ENCODE data around the gene PECR.
"Not testable (repeated sequence)": the region's sequence is repeated elsewhere in the genome, so short reads cannot be mapped to it uniquely, and the experiment has no call there.

PECR gene

DNA sequence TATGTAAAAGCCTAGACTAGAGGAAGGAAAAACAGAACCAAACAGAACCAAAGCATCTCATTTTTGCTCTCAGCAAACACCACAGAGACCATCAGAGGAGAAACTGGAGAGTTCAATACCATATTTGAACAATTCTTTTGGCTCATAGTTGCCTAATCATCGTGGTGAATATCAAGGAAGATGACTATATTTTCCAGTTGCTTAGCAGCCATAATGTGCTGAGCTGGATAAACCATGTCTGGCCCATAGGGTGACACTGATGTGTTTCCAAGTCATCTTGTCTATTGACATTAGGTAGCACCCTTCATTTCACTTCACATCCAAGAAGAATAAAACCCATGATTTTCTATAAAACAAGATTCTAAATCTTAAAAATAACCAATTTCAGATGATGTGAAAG lies 21.6 kb upstream of the PECR start:
- DNase-seq, result no peak

DNA sequence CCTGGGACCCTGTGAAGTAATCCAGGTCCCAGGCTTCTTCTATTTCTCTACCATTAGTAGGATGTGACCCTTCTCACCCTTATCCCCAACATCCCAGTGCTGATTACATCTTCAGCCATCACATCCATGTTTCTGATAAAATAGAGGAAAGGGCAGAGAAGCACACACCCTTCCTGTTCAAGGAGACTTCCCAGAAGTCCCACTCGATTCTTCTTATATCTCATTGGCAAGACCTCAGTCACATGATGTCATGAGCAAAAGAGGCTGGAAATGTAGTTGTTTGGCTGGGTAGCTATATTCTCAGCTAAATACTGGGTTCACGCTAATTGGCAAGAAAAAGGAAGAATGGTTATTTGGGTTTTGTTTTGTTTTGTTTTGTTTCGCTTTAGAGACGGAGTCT lies 19.5 kb upstream of the PECR start:
- DNase-seq, result no peak

DNA sequence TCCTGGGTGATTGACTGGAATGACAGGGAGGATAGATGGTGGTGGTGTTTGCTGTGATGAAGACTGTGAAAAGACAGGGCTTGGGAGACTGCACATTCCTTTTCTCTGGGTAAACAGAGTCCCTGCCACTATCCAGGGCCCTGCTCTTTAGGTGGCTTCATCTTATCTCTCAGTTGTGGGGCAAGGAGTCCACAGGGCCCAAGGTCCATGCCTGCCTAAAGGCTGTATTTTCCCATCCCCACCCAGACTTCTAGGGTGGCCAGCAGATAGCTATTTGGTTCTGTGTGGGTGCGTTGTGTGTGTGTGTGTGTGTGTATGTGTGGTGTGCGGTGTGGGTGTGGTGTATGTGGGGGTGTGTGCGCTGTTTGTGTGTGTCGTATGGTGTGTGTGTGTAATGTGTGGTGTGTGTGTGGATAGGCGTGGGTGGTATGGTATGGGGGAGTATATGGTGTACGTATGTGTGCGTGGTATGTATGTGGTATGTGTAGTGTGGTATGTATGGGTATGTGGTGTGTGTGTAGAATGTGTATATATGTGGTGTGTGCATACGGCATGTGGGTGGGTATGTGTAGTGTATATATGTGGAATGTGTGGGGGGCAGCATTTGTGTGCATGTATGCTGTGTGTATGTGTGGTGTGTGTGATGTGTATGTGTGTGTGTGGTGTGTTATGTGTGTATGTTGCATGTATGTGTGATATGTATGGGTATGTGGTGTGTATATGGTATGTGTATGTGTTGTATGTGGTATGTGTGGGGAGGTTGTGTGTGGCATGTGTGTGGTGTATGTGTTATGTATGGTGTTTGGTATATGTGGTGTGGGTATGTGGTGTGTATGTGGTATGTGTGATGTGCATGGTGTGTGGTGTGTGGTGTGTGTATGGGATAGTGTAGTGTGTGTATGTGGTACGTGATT lies 17.1 kb upstream of the PECR start:
- no peak for DNase-seq

DNA sequence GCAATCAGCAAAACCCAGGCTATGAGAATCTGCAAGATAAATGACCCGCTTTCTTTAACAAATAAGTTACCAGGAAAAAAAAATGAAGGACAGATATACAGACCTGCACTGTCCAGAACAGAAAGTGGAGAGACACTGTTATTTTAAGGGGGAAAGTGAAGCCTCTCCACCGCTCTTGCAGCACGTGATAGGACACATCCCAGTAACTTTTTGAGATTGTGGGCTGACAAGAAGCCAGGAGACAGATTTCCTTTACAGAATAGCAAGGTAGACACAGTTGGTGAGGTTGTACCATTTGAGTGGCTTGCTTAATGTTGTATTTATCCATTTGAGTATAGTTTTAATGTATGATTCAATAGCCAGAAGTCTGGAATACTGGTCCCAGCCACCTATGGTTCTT lies 13.1 kb upstream of the PECR start:
- no peak for DNase-seq

DNA sequence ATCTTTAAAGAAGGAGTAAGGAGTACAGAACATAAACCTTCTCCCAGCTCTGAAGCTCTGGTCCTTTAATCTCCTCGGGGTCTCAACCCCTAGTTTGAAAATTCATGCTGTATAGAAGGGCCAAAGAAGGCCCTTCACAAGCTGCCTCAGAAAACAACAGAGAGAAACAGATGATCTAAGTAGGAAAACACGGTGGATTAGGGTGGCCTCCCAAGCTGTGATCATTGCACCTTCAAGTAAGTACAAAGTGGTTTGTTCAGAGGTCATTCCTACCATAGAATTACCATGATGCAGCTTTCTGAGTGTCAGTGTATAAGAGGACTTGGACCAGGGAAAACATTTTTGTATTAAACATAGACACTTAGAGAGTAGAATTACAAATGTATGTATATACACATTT lies 11.0 kb upstream of the PECR start:
- no peak for DNase-seq

DNA sequence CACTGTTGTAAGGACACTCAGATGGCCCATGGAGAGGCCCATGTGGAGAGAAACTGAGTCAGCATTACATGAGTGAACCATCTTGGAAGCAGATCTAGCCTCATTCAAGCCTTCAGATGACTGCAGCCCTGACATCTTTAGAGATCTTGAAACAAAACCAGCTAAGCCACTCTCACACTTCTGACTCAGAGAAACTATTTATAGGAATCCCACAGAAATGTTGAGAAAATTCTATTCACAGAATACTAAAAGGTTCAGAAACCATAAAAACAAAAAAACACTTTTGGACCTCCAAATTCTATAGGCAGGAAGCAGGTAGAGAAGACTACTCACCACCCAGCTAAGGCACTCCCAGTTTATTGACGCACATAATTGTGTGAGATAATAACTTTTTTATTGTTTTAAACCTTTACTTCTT lies 8.8 kb upstream of the PECR start:
- DNase-seq, result no peak

DNA sequence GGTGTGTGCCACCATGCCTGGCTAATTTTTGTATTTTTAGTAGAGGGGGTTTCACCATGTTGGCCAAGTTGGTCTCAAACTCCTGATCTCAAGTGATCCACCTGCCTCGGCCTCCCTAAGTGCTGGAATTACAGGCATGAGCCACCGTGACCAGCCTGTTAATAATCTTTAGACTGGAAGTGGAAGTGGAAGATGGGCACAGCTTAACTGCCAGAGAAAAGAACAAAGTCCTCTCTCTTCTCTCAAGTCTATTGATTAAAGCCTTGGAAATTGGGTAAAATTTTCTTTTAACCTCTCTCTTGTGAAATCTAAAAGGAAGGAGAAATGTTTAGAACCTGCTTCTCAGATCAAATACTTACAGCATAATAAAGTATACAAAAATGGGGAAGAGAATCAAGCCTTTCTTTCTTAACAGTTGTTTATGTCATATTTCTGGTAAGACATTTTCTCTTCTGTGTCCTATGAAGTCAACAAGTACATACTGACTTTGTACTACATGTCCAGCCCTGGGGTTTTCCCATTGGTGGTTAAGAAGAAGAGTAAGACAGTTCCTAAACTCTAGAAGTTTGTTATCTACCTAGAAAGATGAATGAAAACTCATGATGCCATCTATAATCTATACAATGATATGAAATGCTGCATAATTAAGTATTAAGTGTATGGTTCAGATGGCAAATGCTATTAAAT lies 4.7 kb upstream of the PECR start:
- DNase-seq, result no peak

DNA sequence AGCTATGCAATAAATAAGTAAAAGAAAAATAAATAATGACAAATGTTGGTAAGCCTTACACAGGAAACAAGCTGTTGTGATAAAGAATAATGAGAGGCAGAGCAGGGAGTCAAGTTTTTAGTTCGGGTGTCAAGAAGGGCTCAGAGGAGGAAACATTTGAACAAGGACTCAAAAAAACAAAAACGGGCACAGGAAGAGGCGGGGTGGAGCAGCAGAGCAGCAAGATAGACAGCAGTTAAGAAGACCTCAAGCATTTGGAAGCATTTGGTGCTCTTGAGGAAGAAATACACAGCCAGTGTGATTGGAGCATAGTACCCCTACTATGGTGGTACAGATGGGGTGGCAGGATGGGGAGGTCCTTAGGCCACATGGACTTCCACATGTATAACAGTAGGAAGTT lies 2.9 kb upstream of the PECR start:
- DNase-seq, result peak; percentile 29

DNA sequence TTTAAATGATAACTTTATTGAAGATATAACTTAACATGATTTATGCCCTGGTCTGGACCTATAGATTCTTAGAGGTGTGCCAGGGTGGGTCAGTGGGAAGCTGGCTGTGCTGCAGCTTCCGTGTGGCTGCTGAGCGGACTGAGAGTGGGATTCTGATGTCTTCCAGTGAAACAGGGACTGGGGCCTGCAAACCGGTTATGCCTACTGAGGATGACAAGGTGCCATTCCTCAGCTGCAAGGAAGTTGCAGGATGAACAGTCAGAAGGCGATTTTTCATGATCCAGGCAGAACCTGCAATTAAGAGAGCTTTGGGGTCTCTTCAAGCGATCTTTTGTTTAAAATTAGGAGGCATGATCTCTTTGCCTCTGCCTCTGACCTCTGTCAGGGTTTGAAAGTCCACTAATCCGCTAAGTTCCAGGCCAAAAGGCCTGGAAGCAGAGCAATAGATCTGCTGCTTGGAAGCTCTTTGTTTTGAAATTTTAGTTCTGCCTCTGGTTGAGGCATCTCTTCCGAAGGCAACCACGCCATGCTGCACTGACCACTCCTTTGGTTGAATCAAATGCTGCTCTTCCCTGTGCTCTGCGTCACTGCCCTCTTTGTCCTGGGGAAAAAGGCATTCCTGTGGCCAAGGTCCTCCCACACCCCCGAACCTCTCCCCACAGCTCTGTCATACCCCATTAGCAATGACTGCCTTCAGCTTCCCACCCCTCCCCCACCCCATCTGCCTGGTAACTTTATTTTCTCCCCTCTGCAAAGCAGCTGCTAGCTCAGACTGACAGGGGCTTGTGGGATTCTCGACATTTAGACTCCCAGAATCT lies 2.1 kb upstream of the PECR start:
- DNase-seq, result peak; percentile 13

DNA sequence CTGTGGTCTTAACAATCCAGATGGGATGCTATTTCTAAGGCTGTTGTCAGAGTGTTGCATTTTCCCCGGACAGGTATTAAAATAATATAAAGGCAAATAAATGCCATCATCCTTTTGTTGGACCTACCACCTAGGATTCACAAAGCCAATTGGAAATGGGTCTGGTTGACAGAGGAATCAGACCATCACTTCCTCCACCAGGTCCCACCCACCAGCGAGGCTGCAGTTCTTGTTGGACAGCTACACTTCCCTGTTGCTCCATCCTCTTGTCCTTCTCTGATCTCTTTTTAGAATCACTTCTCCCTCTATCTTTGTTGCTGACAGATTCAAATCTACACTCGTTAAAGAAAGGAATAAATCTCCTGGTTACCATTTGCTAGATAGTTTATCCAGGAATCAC lies 1.2 kb upstream of the PECR start:
- peak; percentile 35 for DNase-seq

DNA sequence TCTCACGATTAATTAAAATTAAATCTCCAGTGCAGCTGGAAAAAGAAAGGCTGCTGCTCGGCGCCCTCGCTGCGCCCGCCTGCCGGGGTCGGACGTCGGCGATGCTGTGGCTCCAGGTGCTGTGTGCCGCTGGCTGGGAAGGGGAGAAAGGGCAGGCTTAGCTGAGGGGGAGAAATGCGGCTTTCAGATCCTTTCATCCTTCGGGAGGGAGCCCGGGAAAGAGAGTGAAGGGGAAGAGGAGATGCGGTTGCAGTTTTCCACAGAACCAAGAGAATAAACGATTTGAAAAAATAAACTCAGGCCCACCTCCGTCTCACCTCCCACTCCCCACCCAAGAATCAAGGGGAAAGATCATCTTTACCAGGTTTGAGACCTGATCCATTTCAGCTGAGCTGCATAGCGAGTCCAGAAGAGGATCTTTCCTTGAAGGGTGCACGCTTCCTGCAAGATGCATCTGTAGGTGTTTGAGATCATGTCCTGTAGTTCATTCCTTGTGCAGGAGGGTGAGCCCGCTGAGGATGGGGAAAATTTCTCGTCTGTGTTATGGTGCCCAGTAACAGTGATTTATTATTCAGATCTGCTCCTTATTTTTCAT lies 605 bp upstream of the PECR start:
- DNase-seq, result peak; percentile 25

DNA sequence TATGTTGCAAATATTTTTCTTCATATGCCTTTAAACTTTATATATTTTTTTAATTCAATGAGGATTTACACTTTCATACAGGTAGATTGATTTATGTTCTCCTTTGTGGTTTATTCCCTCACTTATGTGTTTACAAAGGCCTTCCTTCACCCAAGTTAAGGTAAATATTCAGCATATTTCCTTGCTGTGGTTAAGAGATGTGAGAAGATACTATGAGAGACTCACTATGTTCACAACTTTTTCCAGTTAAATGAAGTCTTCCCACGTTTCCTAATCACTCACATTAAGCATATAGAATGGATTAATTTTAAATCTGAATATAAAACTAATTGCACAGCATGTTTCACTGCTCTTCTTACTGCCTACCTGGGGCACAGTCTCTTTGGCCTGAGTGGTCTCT lies 597 bp downstream of the PECR start:
- DNase-seq, result no peak

DNA sequence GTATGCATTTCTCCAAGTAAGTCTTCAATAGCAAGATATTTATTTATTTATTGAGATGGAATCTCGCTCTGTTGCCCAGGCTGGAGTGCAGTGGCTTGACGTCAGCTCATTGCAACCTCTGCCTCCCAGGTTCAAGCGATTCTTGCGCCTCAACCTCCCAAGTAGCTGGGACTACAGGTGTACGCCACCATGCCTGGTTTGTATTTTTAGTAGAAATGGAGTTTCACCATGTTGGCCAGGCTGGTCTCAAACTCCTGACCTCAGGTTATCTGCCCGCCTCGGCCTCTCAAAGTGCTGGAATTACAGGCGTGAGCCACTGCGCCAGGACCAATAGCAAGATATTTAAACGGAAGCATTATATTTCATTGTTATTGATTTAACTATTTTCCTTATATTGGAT lies 1.6 kb downstream of the PECR start:
- DNase-seq, result not testable (repeated sequence)

DNA sequence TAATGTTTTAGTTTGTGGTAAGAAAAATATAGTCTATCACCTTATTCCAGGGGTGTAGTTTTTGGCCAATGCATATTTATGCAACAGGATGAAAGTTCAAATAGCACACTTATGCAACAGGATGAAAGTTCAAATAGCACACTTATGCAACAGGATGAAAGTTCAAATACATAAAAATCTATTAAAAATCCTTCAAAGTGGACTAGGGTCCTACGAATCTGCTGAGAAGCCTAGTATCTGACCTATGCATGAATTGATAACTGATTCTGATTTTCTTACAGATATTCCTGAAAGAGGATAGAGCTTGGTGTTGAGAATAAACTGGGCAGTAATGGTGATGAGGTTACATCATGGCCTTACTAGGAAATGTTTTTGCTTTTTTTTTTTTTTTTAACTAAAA lies 2.8 kb downstream of the PECR start:
- no peak for DNase-seq

DNA sequence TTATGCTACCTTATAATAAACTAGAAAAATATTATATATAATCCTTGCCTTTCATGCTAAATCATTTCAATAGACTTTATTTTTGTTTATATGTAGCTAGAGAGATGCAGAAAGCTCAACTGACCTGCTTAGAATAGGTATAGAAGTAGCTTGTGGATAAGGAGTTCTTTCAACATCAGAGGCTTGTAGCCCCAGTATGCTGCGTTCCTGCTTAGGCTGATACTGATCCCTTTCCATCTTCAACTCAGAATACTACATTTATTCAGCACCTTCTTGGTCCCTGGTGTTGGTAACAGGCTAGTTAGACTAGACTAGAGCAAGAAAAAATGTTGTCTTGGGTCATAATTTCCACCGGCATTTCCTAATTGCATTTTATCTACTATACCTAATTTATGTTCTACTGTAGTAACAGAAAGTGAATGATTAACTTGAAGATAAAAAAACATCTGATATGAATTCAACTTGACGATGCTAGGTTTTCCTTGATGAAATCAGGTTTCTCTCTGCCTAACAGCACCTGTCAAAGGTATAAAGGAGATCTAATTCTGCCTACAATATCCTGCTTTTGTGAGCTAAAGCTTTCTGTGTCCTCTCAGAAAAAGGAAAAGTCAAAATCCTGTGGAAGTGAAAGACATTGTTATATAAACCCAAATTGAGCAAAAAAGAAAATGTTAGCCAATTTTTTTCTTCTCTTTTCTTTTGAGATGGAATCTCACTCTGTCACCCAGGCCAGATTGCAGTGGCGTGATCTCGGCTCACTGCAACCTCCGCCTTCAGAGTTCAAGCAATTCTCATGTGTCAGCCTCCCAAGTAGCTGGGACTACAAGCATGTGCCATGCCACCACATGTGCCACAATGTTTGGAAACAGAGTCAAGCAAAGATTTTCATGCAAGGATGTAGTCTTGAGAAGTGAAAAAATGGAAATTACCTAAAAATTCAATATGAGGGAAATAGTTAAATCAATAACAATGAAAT lies 5.8 kb downstream of the PECR start:
- no peak for DNase-seq

DNA sequence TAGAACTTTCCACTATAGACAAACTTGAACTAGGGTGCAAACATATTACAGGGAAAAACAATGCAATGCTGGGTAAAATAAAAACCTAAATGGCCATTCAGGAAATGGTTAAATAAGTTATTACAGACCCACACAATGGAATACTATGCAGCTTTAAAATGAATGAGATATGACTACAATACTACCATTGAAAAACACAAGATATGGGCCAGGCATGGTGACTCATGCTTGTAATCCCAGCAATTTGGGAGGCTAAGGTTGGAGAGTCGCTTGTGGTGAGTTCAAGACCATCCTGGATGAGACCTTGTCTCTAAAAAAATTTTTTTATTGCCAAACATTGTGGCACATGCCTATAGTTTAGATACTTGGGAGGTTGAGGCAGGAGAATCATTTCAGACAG lies 6.8 kb downstream of the PECR start:
- DNase-seq, result no peak

DNA sequence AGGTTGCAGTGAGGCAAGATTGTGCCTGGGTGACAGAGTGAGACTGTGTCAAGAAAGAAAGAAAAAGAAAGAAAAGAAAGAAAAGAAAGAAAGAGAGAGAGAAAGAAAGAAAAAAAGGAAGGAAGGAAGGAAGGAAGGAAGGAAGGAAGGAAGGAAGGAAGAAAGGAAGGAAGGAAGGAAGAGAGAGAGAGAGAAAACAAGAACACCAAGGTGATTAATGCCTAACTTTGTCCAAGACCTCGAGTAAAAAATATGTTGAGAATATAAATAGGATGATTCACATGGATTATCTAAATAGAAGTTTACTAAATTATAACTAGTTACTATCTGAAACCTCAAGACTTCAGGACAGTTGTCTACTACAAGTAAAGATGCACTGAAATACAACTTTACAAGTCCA lies 7.2 kb downstream of the PECR start:
- DNase-seq, result no peak

DNA sequence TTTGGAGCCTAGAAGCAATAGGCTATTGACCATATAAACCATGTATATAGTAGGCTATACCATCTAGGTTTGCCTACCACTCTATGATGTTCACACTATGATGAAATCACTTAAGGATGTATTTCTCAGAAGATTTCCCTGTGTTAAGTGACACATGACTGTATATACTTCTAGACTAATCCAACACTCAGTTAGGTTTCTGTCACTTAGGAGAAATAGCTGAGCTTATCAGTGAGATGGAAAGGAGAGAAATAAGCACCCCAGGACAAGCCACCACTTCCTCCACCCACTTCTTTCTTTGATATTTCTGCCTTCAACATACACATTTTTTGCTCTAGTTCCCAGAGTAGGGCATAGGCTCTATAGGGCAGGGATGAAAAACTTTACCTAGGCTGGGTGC lies 7.8 kb downstream of the PECR start:
- DNase-seq, result no peak

DNA sequence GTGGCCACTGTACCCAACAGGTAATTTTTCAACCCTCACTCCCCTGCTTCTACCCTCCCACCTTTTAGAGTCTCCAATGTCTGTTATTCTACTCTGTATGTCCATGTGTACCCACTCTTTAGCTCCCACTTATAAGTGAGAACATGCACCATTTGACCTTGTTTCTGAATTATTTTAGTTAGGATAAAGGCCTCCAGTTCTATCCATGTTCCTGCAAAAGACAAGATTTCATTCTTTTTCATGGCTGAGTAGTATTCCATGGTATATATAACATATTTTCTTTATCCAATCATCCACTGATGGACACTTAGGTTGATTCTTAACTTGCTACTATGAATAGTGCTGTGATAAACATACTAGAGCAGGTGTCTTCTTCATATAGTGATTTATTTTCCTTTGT lies 9.1 kb downstream of the PECR start:
- DNase-seq, result no peak

DNA sequence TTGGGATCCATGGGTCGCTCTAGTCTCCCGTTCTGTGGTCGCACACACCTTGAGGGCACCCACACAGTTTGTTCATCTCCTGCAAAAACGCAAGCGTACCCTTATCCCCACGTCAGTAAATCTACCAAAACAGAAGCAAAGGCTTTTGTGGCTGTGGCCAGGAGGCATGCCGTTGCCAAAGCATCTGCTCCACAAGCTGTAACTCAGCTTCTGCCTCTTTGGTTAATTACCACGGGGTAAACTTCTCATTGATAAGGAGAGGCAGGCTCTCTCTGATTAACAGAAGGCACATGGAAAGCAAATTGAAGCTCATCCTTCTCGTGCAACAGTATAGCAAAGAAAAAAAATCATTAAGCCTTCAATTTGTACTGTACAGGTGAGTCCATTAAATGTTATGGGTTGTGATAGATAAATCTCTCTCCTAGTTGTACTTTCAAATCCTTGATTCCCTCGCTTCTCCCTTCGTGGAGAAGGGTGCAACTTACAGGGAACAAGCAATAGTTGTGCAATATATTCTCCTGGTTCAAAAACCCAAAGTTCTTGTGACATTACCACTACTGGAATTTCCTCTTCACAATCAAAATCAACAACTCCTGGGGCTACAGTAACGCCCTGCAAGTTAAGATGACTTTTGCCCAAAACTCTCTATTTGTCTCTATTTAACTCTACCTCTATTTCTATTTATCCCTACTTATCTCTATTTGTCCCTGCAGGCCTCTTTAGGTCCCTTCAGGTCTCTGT lies 10.3 kb downstream of the PECR start:
- no peak for DNase-seq

DNA sequence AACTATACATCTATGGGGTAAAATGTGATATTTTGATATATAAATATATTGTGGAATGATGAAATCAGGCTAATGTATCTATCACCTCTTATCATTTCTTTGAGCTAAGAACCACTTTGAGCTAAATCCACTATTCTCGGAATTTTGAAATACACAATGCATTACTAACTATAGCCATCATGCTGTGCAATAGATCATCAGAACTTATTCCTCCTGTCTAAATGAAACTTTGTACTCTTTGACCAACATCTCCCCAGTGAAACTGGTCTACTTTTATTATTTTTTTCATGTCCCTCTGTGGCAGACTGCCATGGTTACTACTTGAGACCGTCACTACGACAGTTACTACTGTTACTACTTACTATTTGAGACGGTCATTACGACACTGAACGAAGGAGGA lies 11.4 kb downstream of the PECR start:
- DNase-seq, result no peak

All from stimulated activated CD4-positive, alpha-beta T cell treated with anti-CD3 and anti-CD28 coated beads, Interleukin-15, amount 100 ng/mL, for 24 hours (primary cell).